ENCODE data around the gene ACOXL. TPM values are rescaled to one million over a fixed set of nuclear protein-coding genes. Genes with fewer than 3 reads are reported as not detected.
"Not testable (repeated sequence)": the region's sequence is repeated elsewhere in the genome, so short reads cannot be mapped to it uniquely, and the experiment has no call there.

ACOXL gene
- total RNA-seq (ENCODE audit: insufficient read depth, low replicate concordance): 6.0 TPM

DNA sequence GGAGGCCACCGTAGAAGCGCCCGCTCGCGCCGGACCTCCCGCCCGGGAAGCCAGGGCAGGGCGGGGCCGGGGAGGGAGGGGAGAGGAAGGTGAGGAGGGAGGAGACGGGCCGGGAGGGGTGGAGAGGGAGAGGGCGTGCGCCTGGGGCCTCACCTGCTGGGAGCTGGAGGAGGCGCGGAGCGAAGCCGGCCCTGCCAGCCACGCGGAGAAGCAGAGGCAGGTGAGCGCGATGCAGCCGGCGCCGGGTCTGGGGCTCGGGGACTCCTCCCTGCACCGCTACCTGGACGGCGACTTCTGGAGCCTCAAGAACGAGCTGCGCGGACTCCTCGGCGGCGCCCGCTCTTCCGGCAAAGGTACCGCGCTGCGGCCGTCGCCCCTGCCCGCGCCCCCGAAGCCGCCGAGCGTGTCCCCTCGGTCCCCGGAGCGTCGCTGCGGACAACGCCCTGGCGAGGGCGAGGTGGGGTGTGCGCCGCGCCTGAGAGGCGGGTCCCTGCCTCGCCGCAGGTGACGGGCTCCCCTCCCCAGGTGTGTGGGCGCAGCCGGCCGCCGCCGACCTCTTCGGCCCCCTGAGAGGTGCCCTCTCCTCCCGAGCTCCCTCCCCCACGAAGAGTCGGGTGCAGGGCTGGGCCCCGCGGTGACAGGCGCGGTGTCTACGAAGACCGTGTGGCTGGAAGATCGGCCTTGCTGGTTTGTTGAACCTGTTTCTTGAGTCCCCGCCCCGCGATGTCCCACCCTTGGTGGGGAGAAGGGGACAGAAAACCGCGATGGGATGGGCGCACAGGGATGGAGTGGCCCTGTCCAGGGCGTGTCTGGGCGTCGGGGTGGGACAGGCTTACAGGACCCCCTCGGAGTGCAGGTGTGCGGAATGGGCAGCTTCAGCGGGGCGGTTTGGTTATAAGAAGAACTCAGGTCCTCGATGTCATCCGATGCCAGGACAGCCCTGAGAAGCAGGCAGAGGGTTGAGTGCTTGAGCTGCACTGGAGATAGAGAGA, at the start of gene ACOXL:
Gene ACOXL, plus strand, starts transcription at position 152 of the 992 bp plus-strand sequence. CDS start 35,817 bp downstream, outside the sequence.
- no peak for DNase-seq (ENCODE audit: low spot score)

- DNase-seq (ENCODE audit: low spot score): no peak
Observed at GRCh38 chr2:110682872-110683271, 49.5 kb upstream of the ACOXL start.

GRCh38 chr2:110687775-110688484, 44.4 kb upstream of the ACOXL start:
- DNase-seq (ENCODE audit: low spot score): not testable (repeated sequence)

DNA sequence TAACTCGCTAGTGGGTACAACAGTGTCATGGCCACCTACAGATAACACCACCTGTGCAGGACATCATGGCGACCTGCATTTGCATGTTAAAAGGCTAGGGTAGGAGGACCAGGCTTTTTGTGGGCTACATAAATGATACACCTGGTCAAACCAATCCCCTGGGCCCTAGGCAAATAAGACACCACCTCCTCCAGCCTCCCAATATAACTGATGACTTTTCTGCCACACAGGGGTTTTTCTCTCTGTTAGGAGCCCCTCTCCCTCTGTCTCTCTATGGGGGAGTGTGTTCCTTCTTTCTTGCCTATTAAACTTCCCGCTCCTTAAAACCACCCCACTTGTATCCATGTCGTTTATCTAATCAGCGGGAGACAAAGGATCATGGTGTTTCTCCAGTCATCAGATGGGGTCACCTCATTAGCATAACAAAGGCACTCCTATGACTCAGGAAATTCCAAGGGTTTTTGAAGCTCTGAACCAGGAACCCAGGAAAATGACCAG, 43.7 kb upstream of the ACOXL start:
- DNase-seq (ENCODE audit: low spot score): no peak

DNA sequence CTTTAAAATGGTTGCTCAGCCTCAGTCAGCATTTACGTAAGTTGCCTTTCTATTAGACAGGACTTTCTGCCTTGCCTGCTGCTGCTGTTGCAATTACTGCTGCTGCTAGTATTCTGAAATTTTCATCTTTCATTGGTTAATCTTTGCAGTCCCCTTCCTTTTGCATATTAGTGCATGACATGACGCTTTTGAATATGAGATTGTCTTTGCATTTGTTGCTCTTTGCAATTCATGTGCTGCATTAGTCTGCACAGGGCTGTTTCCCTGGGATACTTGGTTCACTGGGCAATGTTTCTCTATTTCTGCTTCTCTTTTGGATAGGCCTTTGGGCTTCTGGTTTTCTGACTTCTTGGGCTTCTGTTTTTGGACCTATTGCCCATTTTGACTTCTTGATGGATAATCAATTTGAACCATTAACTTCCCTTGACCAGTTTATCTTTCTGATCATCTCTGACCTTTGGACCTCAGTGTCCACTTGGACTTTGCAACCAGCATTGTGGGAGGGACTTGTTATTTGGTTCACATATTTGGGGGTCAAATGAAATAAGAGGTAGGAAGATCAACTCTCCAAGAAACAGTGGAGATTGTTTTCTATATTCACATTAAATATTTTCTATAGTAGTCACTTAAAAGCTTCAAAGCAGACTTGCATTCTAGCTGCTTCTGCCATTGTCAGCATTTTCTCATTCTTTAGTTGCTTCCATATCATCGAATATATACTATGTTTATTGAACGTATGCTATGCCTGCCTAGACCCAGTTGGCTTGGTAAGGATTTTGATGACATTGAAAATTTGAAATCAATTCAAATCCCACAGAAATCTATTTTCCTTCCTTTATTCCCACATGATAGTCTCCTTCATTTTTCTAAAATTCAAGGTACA, 42.0 kb upstream of the ACOXL start:
- no peak for DNase-seq (ENCODE audit: low spot score)

GRCh38 chr2:110691612-110692258, 40.6 kb upstream of the ACOXL start:
- no peak for DNase-seq (ENCODE audit: low spot score)

- DNase-seq (ENCODE audit: low spot score): peak; percentile 78
Observed at GRCh38 chr2:110695146-110695898, 37.1 kb upstream of the ACOXL start.

- not testable (repeated sequence) for DNase-seq (ENCODE audit: low spot score)
Observed at GRCh38 chr2:110698253-110698652, 34.1 kb upstream of the ACOXL start.

GRCh38 chr2:110702514-110703380, 29.6 kb upstream of the ACOXL start:
- no peak for DNase-seq (ENCODE audit: low spot score)

GRCh38 chr2:110707386-110707965, 24.9 kb upstream of the ACOXL start:
- DNase-seq (ENCODE audit: low spot score): no peak

DNA sequence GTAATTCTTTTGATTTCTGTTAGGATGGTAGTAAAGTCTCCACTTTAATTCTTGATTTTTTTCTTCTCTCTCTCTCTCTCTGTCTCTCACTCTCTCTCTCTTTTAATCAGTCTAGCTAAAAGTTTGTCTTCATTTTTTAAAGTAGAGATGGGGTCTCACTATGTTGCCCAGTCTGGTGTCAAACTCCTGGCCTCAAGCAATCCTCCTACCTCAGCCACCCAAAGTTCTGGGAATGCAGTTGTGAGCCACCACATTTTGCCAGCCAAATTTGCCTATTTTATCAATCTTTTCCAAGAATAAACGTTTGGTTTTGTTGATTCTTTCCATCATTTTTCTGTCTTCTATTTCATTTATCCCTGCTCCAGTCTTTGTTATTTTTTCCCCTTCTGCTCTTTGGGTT, 23.9 kb upstream of the ACOXL start:
- no peak for DNase-seq (ENCODE audit: low spot score)

DNA sequence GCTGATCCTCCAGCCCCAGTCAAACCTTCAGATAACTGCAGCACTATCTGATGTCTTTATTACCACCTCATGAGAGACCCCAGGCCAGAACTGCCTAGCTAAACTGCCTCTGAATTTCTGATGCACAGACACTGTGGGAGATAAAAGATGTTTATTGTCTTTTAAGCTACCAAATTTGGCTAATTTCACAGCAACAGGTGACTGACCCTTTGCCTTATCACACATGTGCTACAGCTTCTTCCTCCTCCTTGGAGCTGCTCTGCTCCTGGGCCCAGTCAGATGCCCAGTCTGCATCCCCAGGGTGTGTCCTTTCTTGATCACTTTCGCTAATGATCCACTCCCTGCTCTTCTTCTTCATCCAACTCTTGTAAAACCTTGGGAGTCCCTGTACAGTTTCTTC, 19.6 kb upstream of the ACOXL start:
- DNase-seq (ENCODE audit: low spot score): no peak

DNA sequence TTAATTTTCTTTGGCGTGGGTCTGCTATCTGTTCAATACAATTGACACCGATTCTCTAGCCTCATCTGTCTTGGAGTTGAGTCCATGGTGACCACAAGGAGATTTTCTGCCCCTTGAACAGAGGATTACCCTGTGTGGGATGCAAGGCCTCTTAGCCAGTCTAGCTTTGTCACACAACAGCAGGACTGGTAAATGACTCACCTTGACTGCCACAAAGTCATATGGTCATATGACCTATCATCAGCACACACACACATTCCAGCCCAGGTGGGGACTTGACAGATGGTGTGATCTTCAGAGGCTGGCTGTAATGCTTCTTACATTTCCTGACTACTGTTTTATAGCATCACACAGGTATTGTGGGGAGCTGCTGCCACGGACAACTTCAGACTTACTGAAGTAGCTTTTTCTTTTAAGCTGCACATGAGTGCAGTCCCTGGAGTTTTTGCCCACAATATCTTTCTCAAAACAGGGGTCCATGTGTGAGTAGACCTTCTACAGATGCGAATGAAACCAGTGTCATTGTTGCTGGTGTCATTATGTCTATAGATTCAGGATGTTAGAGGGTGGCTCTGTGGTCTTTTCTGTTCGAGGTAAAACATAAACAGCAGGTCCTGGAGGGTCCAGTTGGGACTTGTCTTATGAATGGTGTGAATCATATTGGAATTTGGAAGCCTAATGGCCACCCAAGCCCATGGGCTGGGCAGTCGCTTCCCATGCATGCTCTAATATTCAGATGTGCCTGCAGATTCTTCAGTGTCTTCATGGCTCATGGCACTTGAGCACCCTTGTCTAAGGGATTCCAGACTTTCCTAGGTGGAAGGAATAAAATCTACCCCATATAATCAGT, 18.6 kb upstream of the ACOXL start:
- no peak for DNase-seq (ENCODE audit: low spot score)

DNA sequence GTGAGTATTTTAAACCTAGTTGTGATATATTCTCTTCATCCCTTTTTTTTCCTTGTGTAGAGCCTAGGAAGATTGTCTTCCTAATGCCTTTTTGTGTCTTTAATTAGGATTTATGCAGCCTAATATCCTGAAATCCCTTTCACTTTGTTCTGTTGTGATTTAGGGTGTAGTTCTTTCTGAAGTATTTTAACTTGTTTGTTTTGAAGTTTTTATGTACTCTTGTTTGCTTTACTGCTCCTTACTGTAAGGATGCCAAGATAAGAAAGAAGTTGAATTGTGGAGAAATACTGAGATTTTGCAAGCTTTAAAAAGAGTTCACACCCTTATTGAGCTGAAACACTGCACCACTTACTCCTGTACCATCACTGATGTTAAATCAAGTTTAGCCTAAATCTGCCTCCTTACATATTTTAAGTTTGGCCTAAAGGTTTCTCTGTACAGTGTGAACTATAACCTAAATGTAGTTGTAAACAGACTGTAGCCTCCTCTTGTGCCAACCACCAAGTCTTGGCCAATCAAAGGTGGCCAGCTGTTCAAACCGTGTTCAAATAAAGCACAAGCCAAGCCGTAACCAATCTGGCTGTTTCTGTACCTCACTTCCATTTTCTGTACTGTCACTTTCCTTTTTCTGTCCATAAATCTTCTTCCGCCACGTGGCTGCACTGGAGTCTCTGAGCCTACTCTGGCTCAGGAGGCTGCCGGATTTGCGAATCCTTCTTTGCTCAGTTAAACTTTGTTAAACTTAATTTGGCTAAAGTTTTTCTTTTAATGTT, 17.7 kb upstream of the ACOXL start:
- peak; percentile 34 for DNase-seq (ENCODE audit: low spot score)

- DNase-seq (ENCODE audit: low spot score): peak; percentile 39
Observed at GRCh38 chr2:110716959-110717645, 15.3 kb upstream of the ACOXL start.

GRCh38 chr2:110717734-110718133, 14.6 kb upstream of the ACOXL start:
- peak; percentile 85 for DNase-seq (ENCODE audit: low spot score)

Measured in umbilical cord (tissue), 2 donors.